Spleen (tissue), 7 donors: Measurements from ENCODE around the gene HSBP1.

Source experiments
- CTCF ChIP-seq, 11 experiments: fragments of 200-600 bp in 7 of 11; fragments of 450-650 bp in 4 of 11; sonication (generic) in 4 of 11; IDR thresholded peaks in 8 of 11; conservative IDR thresholded peaks in 3 of 11; 1 replicate in 7 of 11; 2 replicates in 4 of 11; pipeline versions ENCODE4 v1.4.0 to v1.8.0; 2016 to 2021; ENCODE audit warnings: antibody characterized with exemption in 11 of 11, inconsistent platforms in 4 of 11, mild to moderate bottlenecking in 1 of 11
- POLR2A ChIP-seq, 3 donors: fragments of 450-650 bp; IDR thresholded peaks; one replicate each; pipeline ENCODE4 v1.5.1; 2017; ENCODE audit warnings: antibody characterized with exemption in 3 of 3, mild to moderate bottlenecking in 1 of 3
- POLR2AphosphoS5 ChIP-seq, 3 donors: sonication (generic); formaldehyde crosslinking; IDR thresholded peaks; one replicate each; pipeline ENCODE4 v1.5.1; 2017; ENCODE audit warnings: antibody characterized with exemption in 3 of 3
- donor health status: DM: no; HTN: no; CAD: no; lungs with moderate emphysema.
- donor health status: DM: no; HTN: no; CAD: no.
- donor health status: DM: no; HTN: no; CAD: no.

GRCh38 chr16:83813823-83814658 is 6.3 kb downstream of the HSBP1 start:
- TF ChIP-seq CTCF (IDR thresholded peaks at IDR 0.05 in 8 of 11, conservative IDR thresholded peaks at IDR 0.05 in 3 of 11) (no peak), POLR2A (IDR thresholded peaks at IDR 0.05) (no peak), POLR2AphosphoS5 (IDR thresholded peaks at IDR 0.05) (peak; percentile 64 to 70 (median 68))
